PC-3 (cell line): Measurements from ENCODE around the gene ZNF26. TPM values are rescaled to one million over a fixed set of nuclear protein-coding genes. Genes with fewer than 3 reads are reported as not detected.
A peak's percentile ranks its signal among the peaks of the same experiment; 100 is the strongest.

Source experiments
- ATAC-seq: fragments of 200-7000 bp; cut with Tn5 transposase; 2 replicates; pipeline ENCODE4 v1.9.1; 2020; ENCODE audit warnings: mild to moderate bottlenecking, moderate library complexity
- BruUV-seq: library from RNA; stranded (reverse); fragments of 400-500 nt; replicated peaks from 2 replicates; lab custom pipeline; 2021; lab: Mats Ljungman, UMichigan
- CTCF ChIA-PET: fragments of 300-600 bp; sonication (Branson Sonifier 250); formaldehyde crosslinking; loops from one replicate; lab custom pipeline; 2022; ENCODE audit warnings: antibody characterized with exemption; lab: Charles Lee
- POLR2A ChIA-PET: fragments of 300-600 bp; sonication (Branson Sonifier 250); formaldehyde crosslinking; loops from one replicate; lab custom pipeline; 2022; ENCODE audit warnings: antibody characterized with exemption; ENCODE audit not compliant: unreplicated experiment; lab: Charles Lee
- DNase-seq: peaks from one replicate; pipeline ENCODE4 v3.0.0-alpha.2; 2015
- H2AFZ ChIP-seq: fragments of 300-600 bp; sonication (generic); 2 replicates; pipeline ENCODE4 v1.6.0; 2016; ENCODE audit warnings: antibody characterized with exemption, low read length
- H3F3A ChIP-seq: fragments of 300-600 bp; sonication (generic); one replicate; pipeline ENCODE4 v1.6.0; 2017; ENCODE audit warnings: antibody characterized with exemption, low read length, control low read depth, mild to moderate bottlenecking; ENCODE audit not compliant: unreplicated experiment
- H3K27ac ChIP-seq: fragments of 300-600 bp; sonication (generic); 2 replicates; pipeline ENCODE4 v1.5.1; 2016; ENCODE audit warnings: mild to moderate bottlenecking, low read length
- H3K27me3 ChIP-seq: fragments of 300-600 bp; sonication (generic); 2 replicates; pipeline ENCODE4 v1.6.1; 2016; ENCODE audit warnings: low read length, mixed read lengths
- H3K36me3 ChIP-seq: fragments of 300-600 bp; sonication (generic); 2 replicates; pipeline ENCODE4 v1.6.1; 2016; ENCODE audit warnings: low read depth, mixed run types, low read length, mixed read lengths
- H3K4me1 ChIP-seq: fragments of 300-600 bp; sonication (generic); 2 replicates; pipeline ENCODE4 v1.5.1; 2016; ENCODE audit warnings: low read length; ENCODE audit not compliant: insufficient read depth
- H3K4me2 ChIP-seq: fragments of 300-600 bp; sonication (generic); 2 replicates; pipeline ENCODE4 v1.6.0; 2016; ENCODE audit warnings: low read length
- H3K4me3 ChIP-seq: fragments of 300-600 bp; sonication (generic); 2 replicates; pipeline ENCODE4 v1.5.1; 2016; ENCODE audit warnings: mild to moderate bottlenecking, low read length, mixed read lengths
- H3K79me2 ChIP-seq: fragments of 300-600 bp; sonication (generic); 2 replicates; pipeline ENCODE4 v1.6.1; 2017; ENCODE audit warnings: low read length, mixed read lengths
- H3K9ac ChIP-seq: fragments of 300-600 bp; sonication (generic); 2 replicates; pipeline ENCODE4 v1.6.0; 2016; ENCODE audit warnings: mild to moderate bottlenecking, low read length
- H3K9me2 ChIP-seq: fragments of 300-600 bp; sonication (generic); replicated peaks from 2 replicates; pipeline ENCODE4 v1.6.1; 2016; ENCODE audit warnings: mixed run types, low read length, mixed read lengths
- H3K9me3 ChIP-seq: fragments of 300-600 bp; sonication (generic); 2 replicates; pipeline ENCODE4 v1.6.1; 2016; ENCODE audit warnings: low read length, mixed read lengths
- H4K20me1 ChIP-seq: fragments of 300-600 bp; sonication (generic); 2 replicates; pipeline ENCODE4 v1.6.1; 2016; ENCODE audit warnings: low read length, mixed read lengths
- CTCF ChIP-seq: fragments of 300-600 bp; sonication (generic); conservative IDR thresholded peaks from 2 replicates; pipeline ENCODE4 v1.5.1; 2017; ENCODE audit warnings: antibody characterized with exemption, low read depth, mild to moderate bottlenecking, low read length
- EZH2 ChIP-seq: fragments of 300-600 bp; sonication (generic); IDR thresholded peaks from one replicate; pipeline ENCODE4 v1.6.1; 2017; ENCODE audit warnings: antibody characterized with exemption, mild to moderate bottlenecking, low read length; ENCODE audit not compliant: unreplicated experiment
- EZH2phosphoT487 ChIP-seq: fragments of 300-600 bp; sonication (generic); IDR thresholded peaks from 2 replicates; pipeline ENCODE4 v1.6.1; 2018; ENCODE audit warnings: mild to moderate bottlenecking, antibody characterized with exemption, low read length, borderline replicate concordance
- intact Hi-C: fragments of 100-400 bp; cut with micrococcal nuclease; formaldehyde crosslinking; loops from 2 replicates; pipeline ENCODE4 v1.9.0; 2023
- total RNA-seq: library from RNA; depleted of rRNA; stranded (reverse); fragments of >200 nt; gene quantifications from 2 replicates; pipeline ENCODE4 v1.2.3, GENCODE V29; 2014

The ZNF26 gene
- total RNA-seq, 1 experiment from 2014 or later, result 30.2 TPM

GRCh38 chr12:132986885-132987225 is 688 bp downstream of the ZNF26 start:
- Histone ChIP-seq H3K79me2 (peaks cover 56% of the 10 kb centered on the region), H3K4me3 (peak overlapping the region; percentile 76), H3K36me3 (peaks cover 36% of the 10 kb centered on the region), H3K4me2 (peak overlapping the region; percentile 85), H3K9ac (peak overlapping the region; percentile 84), H2AFZ (peak overlapping the region; percentile 98), H3F3A (no peaks in the 10 kb centered on the region), H4K20me1 (no peaks in the 10 kb centered on the region), H3K4me1 (peaks cover 13% of the 10 kb centered on the region; the same call in 1 of the 2 replicates), H3K27me3 (no peaks in the 10 kb centered on the region; the same call in 1 of the 2 replicates), H3K9me2 (no peaks in the 10 kb centered on the region), H3K27ac (no peak overlapping the region), H3K9me3 (no peaks in the 10 kb centered on the region)
- TF ChIP-seq CTCF (no peak), EZH2 (no peak)
- DNase-seq (peak; percentile 21), ATAC-seq (peak; percentile 31)
- ChIA-PET CTCF (no interaction called here), POLR2A (interaction anchor here (0.6 kb wide), 2 partner anchors 14 to 30 kb away, joined by 4 to 21 read pairs; no protein-coding TSS in a partner anchor)
- intact Hi-C loops, result loop anchor here (1.0 kb wide), 1 partner anchor 31 kb away; the partner anchor contains the start of gene ZNF605
- BruUV-seq, result no TSS peak

- TF ChIP-seq EZH2 (no peak), CTCF (no peak), EZH2phosphoT487 (no peak)
- H3K4me1 ChIP-seq, result no peaks in the 10 kb centered on the region
- no peaks in the 10 kb centered on the region for H3K27me3 ChIP-seq
- peaks cover 5% of the 10 kb centered on the region; the same call in 1 of the 2 replicates for H3K9me3 ChIP-seq
- no peak overlapping the region for H2AFZ ChIP-seq
- DNase-seq (no peak), ATAC-seq (no peak)
- peaks cover 54% of the 10 kb centered on the region for H3K36me3 ChIP-seq
- ChIA-PET CTCF (no interaction called here), POLR2A (no interaction called here)
- H3K4me2 ChIP-seq, result no peak overlapping the region
- H3K79me2 ChIP-seq, result peaks cover 87% of the 10 kb centered on the region
- no peaks in the 10 kb centered on the region for H4K20me1 ChIP-seq
- BruUV-seq, result no TSS peak
- intact Hi-C loops, result no loop called here
- no peak overlapping the region for H3K27ac ChIP-seq
- H3K4me3 ChIP-seq, result no peak overlapping the region
- H3K9ac ChIP-seq, result no peak overlapping the region
- no peaks in the 10 kb centered on the region for H3K9me2 ChIP-seq
- no peaks in the 10 kb centered on the region for H3F3A ChIP-seq
Measured at GRCh38 chr12:132998741-132999140, 12.6 kb downstream of the ZNF26 start.

GRCh38 chr12:133010657-133011297 is 24.6 kb downstream of the ZNF26 start:
- ChIA-PET CTCF (no interaction called here), POLR2A (no interaction called here)
- H3K79me2 ChIP-seq, result 0 out of 2 replicates have a peak, but pooled peaks cover 4% of the 10 kb centered on the region
- H3K4me2 ChIP-seq, result no peak overlapping the region
- peaks cover 48% of the 10 kb centered on the region for H3K9me3 ChIP-seq
- no peaks in the 10 kb centered on the region for H3K27me3 ChIP-seq
- DNase-seq (no peak), ATAC-seq (no peak)
- no peaks in the 10 kb centered on the region for H3K9me2 ChIP-seq
- H3K4me1 ChIP-seq, result no peaks in the 10 kb centered on the region
- no peaks in the 10 kb centered on the region for H3F3A ChIP-seq
- H3K36me3 ChIP-seq, result peaks cover 88% of the 10 kb centered on the region
- no peak overlapping the region for H2AFZ ChIP-seq
- H3K9ac ChIP-seq, result no peak overlapping the region
- TF ChIP-seq CTCF (no peak), EZH2phosphoT487 (no peak), EZH2 (no peak)
- BruUV-seq, result no TSS peak
- intact Hi-C loops, result no loop called here
- no peaks in the 10 kb centered on the region for H4K20me1 ChIP-seq
- H3K27ac ChIP-seq, result no peak overlapping the region
- no peak overlapping the region; the same call in 1 of the 2 replicates for H3K4me3 ChIP-seq
